CD8-positive, alpha-beta memory T cell (primary cell): ENCODE results near the gene REN. TPM values are rescaled to one million over a fixed set of nuclear protein-coding genes. Genes with fewer than 3 reads are reported as not detected.

Experiments used
- CTCF ChIA-PET: fragments of 350-600 bp; sonication (Branson Sonifier 250); formaldehyde crosslinking; loops from one replicate; lab custom pipeline; 2021; ENCODE audit warnings: antibody characterized with exemption; lab: Charles Lee
- POLR2A ChIA-PET: fragments of 350-600 bp; sonication (Branson Sonifier 250); formaldehyde crosslinking; loops from one replicate; lab custom pipeline; 2021; ENCODE audit warnings: antibody characterized with exemption; lab: Charles Lee
- DNase-seq, 5 donors: peaks; one replicate each; pipeline versions ENCODE4 v3.0.0 to v3.0.0-alpha.2; 2020 to 2022; ENCODE audit warnings: mixed read lengths in 1 of 5
- H3K27ac ChIP-seq: one replicate; pipeline ENCODE4 v1.7.0; 2013; ENCODE audit warnings: low read depth, mild to moderate bottlenecking, low read length, moderate library complexity
- H3K27me3 ChIP-seq: 2 replicates; pipeline ENCODE4 v1.7.0; 2013; ENCODE audit warnings: low read length, mild to moderate bottlenecking; ENCODE audit not compliant: insufficient read depth, poor library complexity, severe bottlenecking
- H3K36me3 ChIP-seq: 2 replicates; pipeline ENCODE4 v1.7.0; 2013; ENCODE audit warnings: mild to moderate bottlenecking, low read length, moderate library complexity; ENCODE audit not compliant: insufficient read depth
- H3K4me1 ChIP-seq: 2 replicates; pipeline ENCODE4 v1.7.0; 2013; ENCODE audit warnings: mild to moderate bottlenecking, low read length, moderate library complexity; ENCODE audit not compliant: insufficient read depth
- H3K4me3 ChIP-seq: 2 replicates; pipeline ENCODE4 v1.7.0; 2013; ENCODE audit warnings: mild to moderate bottlenecking, low read length
- H3K9me3 ChIP-seq: 2 replicates; pipeline ENCODE4 v1.7.0; 2013; ENCODE audit warnings: mild to moderate bottlenecking, low read length
- H3K27ac Mint-ChIP-seq, 8 donors: one replicate each; pipeline ENCODE4 v1.8.0; 2020 to 2021; ENCODE audit warnings: mixed read lengths in 8 of 8, mild to moderate bottlenecking in 6 of 8, inconsistent platforms in 3 of 8, moderate library complexity in 3 of 8
- H3K27me3 Mint-ChIP-seq, 2 donors: one replicate each; pipeline ENCODE4 v1.8.0; 2020 to 2021; ENCODE audit warnings: mixed read lengths in 2 of 2, mild to moderate bottlenecking in 1 of 2, moderate library complexity in 1 of 2
- H3K36me3 Mint-ChIP-seq, 3 donors: one replicate each; pipeline ENCODE4 v1.8.0; 2020 to 2021; ENCODE audit warnings: mixed read lengths in 3 of 3, inconsistent platforms in 1 of 3, mild to moderate bottlenecking in 1 of 3
- H3K4me1 Mint-ChIP-seq, 3 donors: one replicate each; pipeline ENCODE4 v1.8.0; 2020 to 2021; ENCODE audit warnings: mixed read lengths in 3 of 3, inconsistent platforms in 1 of 3, mild to moderate bottlenecking in 1 of 3
- H3K4me3 Mint-ChIP-seq, 7 donors: one replicate each; pipeline ENCODE4 v1.8.0; 2020 to 2021; ENCODE audit warnings: mixed read lengths in 7 of 7, mild to moderate bottlenecking in 6 of 7, moderate library complexity in 4 of 7, inconsistent platforms in 2 of 7
- H3K9me3 Mint-ChIP-seq, 5 donors: one replicate each; pipeline ENCODE4 v1.8.0; 2020 to 2022; ENCODE audit warnings: mixed read lengths in 5 of 5, mild to moderate bottlenecking in 3 of 5, moderate library complexity in 2 of 5, inconsistent platforms in 1 of 5
- polyA plus RNA-seq: library from polyadenylated mRNA; unstranded; fragments of 300-500 nt; fragmentation: Illumina TruSeq; gene quantifications from one replicate; pipeline ENCODE4 v1.2.3, GENCODE V29; 2021
- total RNA-seq, 2 experiments: library from RNA; stranded (reverse); gene quantifications; one replicate each; pipeline ENCODE4 v1.2.3, GENCODE V29; 2021

Gene REN
- total and polyA plus RNA-seq, 3 experiments from 2014 or later: not detected

GRCh38 chr1:204204944-204205343 lies 38.8 kb upstream of the REN start:
- Mint-ChIP-seq H3K36me3 (no peaks in the 10 kb centered on the region), H3K27me3 (peaks cover 32 to 77% of the 10 kb centered on the region in 2 donors), H3K4me1 (peaks cover 0 to 4% (median 0%) of the 10 kb centered on the region in 3 donors), H3K9me3 (no peaks in the 10 kb centered on the region), H3K4me3 (no peak overlapping the region), H3K27ac (peak overlapping the region in 1 of 8 donors; percentile 1)
- ChIA-PET POLR2A (no interaction called here), CTCF (interaction anchor here (1.0 to 2.8 kb wide), 3 partner anchors 9 to 43 kb away, joined by 3 to 15 read pairs (median 4); partner anchors contain the start of gene GOLT1A)
- peaks cover 5% of the 10 kb centered on the region for H3K4me1 ChIP-seq
- H3K27ac ChIP-seq: no peak overlapping the region
- H3K36me3 ChIP-seq: no peaks in the 10 kb centered on the region
- DNase-seq: peak in 1 of 5 donors; percentile 40
- H3K4me3 ChIP-seq: no peak overlapping the region
- peaks cover 3% of the 10 kb centered on the region for H3K27me3 ChIP-seq
- H3K9me3 ChIP-seq: no peaks in the 10 kb centered on the region

GRCh38 chr1:204203206-204203767 lies 37.1 kb upstream of the REN start:
- POLR2A ChIA-PET: no interaction called here
- peaks cover 3% of the 10 kb centered on the region for H3K27me3 ChIP-seq
- H3K9me3 Mint-ChIP-seq: no peaks in the 10 kb centered on the region
- H3K9me3 ChIP-seq: no peaks in the 10 kb centered on the region
- no peak overlapping the region for H3K4me3 Mint-ChIP-seq
- H3K27ac ChIP-seq: no peak overlapping the region
- no peak overlapping the region for H3K4me3 ChIP-seq
- H3K36me3 ChIP-seq: no peaks in the 10 kb centered on the region
- no peak for DNase-seq
- CTCF ChIA-PET: no interaction called here
- peaks cover 24 to 75% of the 10 kb centered on the region in 2 donors for H3K27me3 Mint-ChIP-seq
- peaks cover 0 to 4% (median 0%) of the 10 kb centered on the region in 3 donors for H3K4me1 Mint-ChIP-seq
- no peak overlapping the region for H3K27ac Mint-ChIP-seq
- no peaks in the 10 kb centered on the region for H3K36me3 Mint-ChIP-seq
- H3K4me1 ChIP-seq: peaks cover 5% of the 10 kb centered on the region

DNA sequence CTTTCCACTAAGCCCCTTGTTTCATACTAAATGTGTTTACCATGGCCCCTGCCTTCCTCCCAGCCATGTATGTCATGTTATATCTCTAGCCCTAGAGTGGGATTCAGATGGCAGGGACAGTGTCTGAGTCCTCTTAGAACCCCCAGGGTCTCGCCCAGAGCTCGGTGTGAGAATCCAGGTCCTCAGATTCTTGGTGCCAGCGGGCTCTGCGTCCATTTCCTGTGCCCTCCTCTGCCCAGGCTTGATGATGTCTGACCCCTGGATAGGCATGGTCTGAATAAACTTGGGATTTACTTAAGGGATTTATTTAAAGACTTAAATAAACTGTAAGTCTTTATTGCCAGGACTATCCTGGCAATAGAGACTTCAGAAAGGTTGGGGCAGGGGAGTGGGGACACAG lies 36.3 kb upstream of the REN start:
- H3K27me3 Mint-ChIP-seq: peaks cover 27 to 72% of the 10 kb centered on the region in 2 donors
- Histone ChIP-seq H3K27ac (no peak overlapping the region), H3K4me1 (peaks cover 5% of the 10 kb centered on the region), H3K36me3 (no peaks in the 10 kb centered on the region), H3K4me3 (no peak overlapping the region), H3K9me3 (no peaks in the 10 kb centered on the region), H3K27me3 (peaks cover 3% of the 10 kb centered on the region)
- DNase-seq: no peak
- ChIA-PET POLR2A (no interaction called here), CTCF (no interaction called here)
- no peaks in the 10 kb centered on the region for H3K9me3 Mint-ChIP-seq
- H3K27ac Mint-ChIP-seq: no peak overlapping the region
- no peak overlapping the region for H3K4me3 Mint-ChIP-seq
- H3K4me1 Mint-ChIP-seq: peaks cover 0 to 4% (median 0%) of the 10 kb centered on the region in 3 donors
- no peaks in the 10 kb centered on the region for H3K36me3 Mint-ChIP-seq

- POLR2A ChIA-PET: no interaction called here
- Histone ChIP-seq H3K4me1 (no peaks in the 10 kb centered on the region), H3K27ac (no peak overlapping the region), H3K36me3 (no peaks in the 10 kb centered on the region), H3K4me3 (no peak overlapping the region), H3K9me3 (no peaks in the 10 kb centered on the region), H3K27me3 (no peaks in the 10 kb centered on the region)
- Mint-ChIP-seq H3K27me3 (peaks cover 23 to 69% of the 10 kb centered on the region in 2 donors), H3K4me3 (no peak overlapping the region), H3K4me1 (peaks cover 0 to 1% (median 0%) of the 10 kb centered on the region in 3 donors), H3K9me3 (no peaks in the 10 kb centered on the region), H3K36me3 (no peaks in the 10 kb centered on the region), H3K27ac (no peak overlapping the region)
- CTCF ChIA-PET: no interaction called here
- no peak for DNase-seq
These were observed 35.4 kb upstream of the REN start for GRCh38 chr1:204201348-204202040.

DNA sequence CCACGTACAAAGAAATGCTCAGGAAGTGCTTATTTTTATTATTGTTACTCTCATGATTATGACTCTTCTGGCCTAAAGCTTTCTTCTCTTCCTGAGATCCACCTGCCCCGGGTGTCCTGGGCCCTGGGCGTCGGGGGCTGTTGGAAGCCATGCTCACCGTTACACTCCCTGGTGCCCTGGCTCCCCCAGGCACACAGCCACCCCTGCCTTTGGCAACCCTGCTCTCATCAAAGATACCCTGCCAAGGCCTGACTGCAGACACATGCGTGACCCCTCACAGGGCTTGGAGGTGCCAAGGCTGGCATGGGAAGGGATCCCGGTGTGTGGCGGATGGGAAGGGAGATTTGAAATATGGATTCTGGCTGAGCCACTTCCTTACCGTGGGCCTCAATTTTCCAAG lies 33.4 kb upstream of the REN start:
- H3K27ac Mint-ChIP-seq: no peak overlapping the region
- ChIA-PET CTCF (no interaction called here), POLR2A (no interaction called here)
- no peak overlapping the region for H3K4me3 Mint-ChIP-seq
- no peaks in the 10 kb centered on the region for H3K4me1 ChIP-seq
- H3K27ac ChIP-seq: no peak overlapping the region
- peaks cover 20 to 51% of the 10 kb centered on the region in 2 donors for H3K27me3 Mint-ChIP-seq
- peaks cover 2 to 7% (median 6%) of the 10 kb centered on the region in 3 donors for H3K4me1 Mint-ChIP-seq
- no peaks in the 10 kb centered on the region for H3K36me3 ChIP-seq
- no peaks in the 10 kb centered on the region for H3K9me3 ChIP-seq
- H3K9me3 Mint-ChIP-seq: no peaks in the 10 kb centered on the region
- no peak overlapping the region for H3K4me3 ChIP-seq
- no peaks in the 10 kb centered on the region for H3K27me3 ChIP-seq
- DNase-seq: no peak
- no peaks in the 10 kb centered on the region for H3K36me3 Mint-ChIP-seq

- Mint-ChIP-seq H3K9me3 (no peaks in the 10 kb centered on the region), H3K4me3 (no peak overlapping the region), H3K27ac (no peak overlapping the region), H3K27me3 (peaks cover 17 to 47% of the 10 kb centered on the region in 2 donors), H3K4me1 (peaks cover 5 to 10% (median 8%) of the 10 kb centered on the region in 3 donors), H3K36me3 (no peaks in the 10 kb centered on the region)
- ChIA-PET CTCF (interaction anchor here (1.0 to 1.2 kb wide), 3 partner anchors 8 to 36 kb away, joined by 3 to 6 read pairs (median 4); no protein-coding TSS in a partner anchor), POLR2A (no interaction called here)
- H3K9me3 ChIP-seq: no peaks in the 10 kb centered on the region
- no peak for DNase-seq
- no peak overlapping the region for H3K27ac ChIP-seq
- H3K4me3 ChIP-seq: no peak overlapping the region
- no peaks in the 10 kb centered on the region for H3K27me3 ChIP-seq
- no peaks in the 10 kb centered on the region for H3K4me1 ChIP-seq
- H3K36me3 ChIP-seq: no peaks in the 10 kb centered on the region
These were observed 32.5 kb upstream of the REN start for GRCh38 chr1:204198348-204199340.

GRCh38 chr1:204197068-204197467 lies 30.9 kb upstream of the REN start:
- ChIA-PET POLR2A (no interaction called here), CTCF (interaction anchor here (0.8 kb wide), 1 partner anchor 10 kb away, joined by 3 read pairs; no protein-coding TSS in a partner anchor)
- H3K27ac ChIP-seq: no peak overlapping the region
- H3K27me3 ChIP-seq: peaks cover 6% of the 10 kb centered on the region
- Mint-ChIP-seq H3K4me3 (no peak overlapping the region), H3K36me3 (no peaks in the 10 kb centered on the region), H3K9me3 (no peaks in the 10 kb centered on the region), H3K4me1 (peaks cover 5 to 10% (median 8%) of the 10 kb centered on the region in 3 donors), H3K27me3 (peaks cover 11 to 45% of the 10 kb centered on the region in 2 donors), H3K27ac (no peak overlapping the region)
- H3K4me3 ChIP-seq: no peak overlapping the region
- H3K9me3 ChIP-seq: no peaks in the 10 kb centered on the region
- H3K4me1 ChIP-seq: no peaks in the 10 kb centered on the region
- H3K36me3 ChIP-seq: no peaks in the 10 kb centered on the region
- no peak for DNase-seq
